ENCODE measurements around the gene TMCO4.

- no peak for TF ChIP-seq CTCF (conservative IDR thresholded peaks at IDR 0.05; ENCODE audit: low read depth, low read length)
- TF ChIP-seq EZH2 (IDR thresholded peaks at IDR 0.05; ENCODE audit: borderline replicate concordance, low read depth, low read length, poor library complexity, severe bottlenecking), result no peak
These were observed 8.6 kb upstream of the TMCO4 start for GRCh38 chr1:19808351-19808750.

All from A673 (cell line).